ENCODE measurements around the gene FABP1.

The FABP1 gene

DNA sequence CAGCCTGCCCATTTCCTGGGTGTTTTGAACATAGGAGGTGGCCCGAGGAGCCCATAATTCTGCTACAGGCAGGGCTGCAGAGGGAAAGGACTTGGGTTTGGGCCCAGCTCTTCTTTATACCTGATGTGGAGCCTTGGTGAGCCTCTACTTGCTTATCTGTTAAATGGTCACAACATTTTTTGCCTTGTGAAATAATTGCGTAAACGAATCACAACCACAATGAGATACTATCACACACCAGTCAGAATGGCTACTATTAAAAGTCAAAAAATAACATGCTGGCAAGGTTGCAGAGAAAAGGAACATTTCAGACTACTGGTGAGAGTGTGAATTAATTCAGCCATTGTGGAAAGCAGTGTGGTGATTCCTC, 4.1 kb upstream of the FABP1 start:
- DNase-seq (ENCODE audit: low spot score) = no peak
- TF ChIP-seq, protein P1, sequence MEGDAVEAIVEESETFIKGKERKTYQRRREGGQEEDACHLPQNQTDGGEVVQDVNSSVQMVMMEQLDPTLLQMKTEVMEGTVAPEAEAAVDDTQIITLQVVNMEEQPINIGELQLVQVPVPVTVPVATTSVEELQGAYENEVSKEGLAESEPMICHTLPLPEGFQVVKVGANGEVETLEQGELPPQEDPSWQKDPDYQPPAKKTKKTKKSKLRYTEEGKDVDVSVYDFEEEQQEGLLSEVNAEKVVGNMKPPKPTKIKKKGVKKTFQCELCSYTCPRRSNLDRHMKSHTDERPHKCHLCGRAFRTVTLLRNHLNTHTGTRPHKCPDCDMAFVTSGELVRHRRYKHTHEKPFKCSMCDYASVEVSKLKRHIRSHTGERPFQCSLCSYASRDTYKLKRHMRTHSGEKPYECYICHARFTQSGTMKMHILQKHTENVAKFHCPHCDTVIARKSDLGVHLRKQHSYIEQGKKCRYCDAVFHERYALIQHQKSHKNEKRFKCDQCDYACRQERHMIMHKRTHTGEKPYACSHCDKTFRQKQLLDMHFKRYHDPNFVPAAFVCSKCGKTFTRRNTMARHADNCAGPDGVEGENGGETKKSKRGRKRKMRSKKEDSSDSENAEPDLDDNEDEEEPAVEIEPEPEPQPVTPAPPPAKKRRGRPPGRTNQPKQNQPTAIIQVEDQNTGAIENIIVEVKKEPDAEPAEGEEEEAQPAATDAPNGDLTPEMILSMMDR (conservative IDR thresholded peaks at IDR 0.05; ENCODE audit: low read depth) = no peak
- ChIA-PET CTCF (interaction anchor here (0.6 to 0.7 kb wide), 3 partner anchors 12 to 116 kb away, joined by 3 read pairs; partner anchors contain the start of gene RNU2-63P), POLR2A (ENCODE audit: low non-redundant PET) (no interaction called here)
- H3K27ac ChIP-seq = no peak overlapping the region

DNA sequence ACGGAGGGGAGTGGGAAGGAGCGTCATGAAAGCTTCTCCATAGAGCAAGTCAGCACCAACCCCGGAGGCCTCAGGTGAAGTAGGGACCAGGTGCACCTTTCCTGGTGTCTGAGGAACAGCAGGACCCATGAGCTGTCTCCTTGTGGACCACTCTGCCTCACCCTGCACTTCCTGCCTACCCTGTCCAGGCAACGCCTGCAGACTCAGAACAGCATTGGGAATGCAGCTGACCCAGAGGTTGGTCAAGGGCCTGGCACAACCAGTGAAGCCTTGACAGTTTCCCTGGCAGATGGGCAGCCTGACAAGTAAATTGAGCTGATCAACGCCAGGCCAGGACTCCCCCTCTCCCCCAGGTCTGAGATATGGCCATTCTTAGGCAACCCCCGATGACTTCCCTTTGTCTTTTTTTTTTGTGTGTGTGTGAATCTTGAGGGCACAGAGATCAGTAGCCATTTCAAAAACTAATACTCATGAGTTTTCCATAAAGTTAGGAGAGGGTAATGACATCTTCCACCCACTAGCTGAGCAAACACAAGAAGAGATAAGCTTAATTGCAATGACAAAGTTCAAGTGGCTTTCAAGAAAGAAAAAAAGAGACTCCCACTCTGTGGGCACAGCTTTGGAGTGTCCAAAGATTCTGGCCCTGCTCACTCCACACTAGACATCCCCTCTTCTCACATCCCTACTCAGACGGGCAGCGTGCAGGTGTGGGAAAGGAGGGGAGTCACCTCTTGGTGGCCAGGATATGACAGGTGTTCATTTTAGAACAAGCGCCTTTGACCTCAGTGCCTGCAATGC, 3.5 kb upstream of the FABP1 start:
- ChIA-PET CTCF (interaction anchor here (0.5 to 0.7 kb wide), 4 partner anchors 12 to 325 kb away, joined by 3 read pairs; partner anchors contain the start of gene RNU2-63P), POLR2A (ENCODE audit: low non-redundant PET) (no interaction called here)
- DNase-seq (ENCODE audit: low spot score) = no peak
- TF ChIP-seq, protein P1 (conservative IDR thresholded peaks at IDR 0.05; ENCODE audit: low read depth) = no peak
- no peak overlapping the region for H3K27ac ChIP-seq

DNA sequence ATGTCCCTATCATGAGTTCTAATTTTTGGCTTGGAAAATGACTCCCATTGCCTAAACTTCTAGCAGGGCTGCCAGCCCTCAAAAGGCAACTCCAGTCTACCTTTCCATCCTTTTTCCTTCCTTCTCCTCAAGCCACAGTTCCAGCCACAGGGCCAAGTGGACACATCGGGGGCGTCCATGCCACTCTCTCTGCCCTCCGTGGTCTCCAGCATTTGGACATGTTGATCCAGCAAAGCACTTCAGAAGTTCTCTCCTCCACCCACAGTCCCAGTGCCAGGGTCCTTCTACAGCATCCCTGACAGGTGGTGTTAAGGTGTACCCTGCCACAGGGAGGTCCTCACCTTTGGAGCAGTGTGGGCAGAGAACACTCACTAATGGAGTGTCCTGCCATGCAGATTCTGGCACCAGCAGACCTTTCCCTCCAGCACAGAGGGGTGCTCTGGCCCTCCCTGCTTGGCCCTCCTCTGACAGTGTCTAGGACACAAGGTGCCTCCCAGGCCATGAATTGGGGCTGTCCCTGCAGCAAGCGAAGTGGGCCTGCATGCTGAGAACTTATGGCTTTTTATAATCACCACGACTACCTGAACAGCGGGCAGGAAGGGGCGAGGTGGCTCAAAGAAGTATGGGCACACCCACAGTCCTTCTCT, 1.6 kb upstream of the FABP1 start:
- POLR2A ChIA-PET (ENCODE audit: low non-redundant PET) = no interaction called here
- CTCF ChIA-PET = no interaction called here

DNA sequence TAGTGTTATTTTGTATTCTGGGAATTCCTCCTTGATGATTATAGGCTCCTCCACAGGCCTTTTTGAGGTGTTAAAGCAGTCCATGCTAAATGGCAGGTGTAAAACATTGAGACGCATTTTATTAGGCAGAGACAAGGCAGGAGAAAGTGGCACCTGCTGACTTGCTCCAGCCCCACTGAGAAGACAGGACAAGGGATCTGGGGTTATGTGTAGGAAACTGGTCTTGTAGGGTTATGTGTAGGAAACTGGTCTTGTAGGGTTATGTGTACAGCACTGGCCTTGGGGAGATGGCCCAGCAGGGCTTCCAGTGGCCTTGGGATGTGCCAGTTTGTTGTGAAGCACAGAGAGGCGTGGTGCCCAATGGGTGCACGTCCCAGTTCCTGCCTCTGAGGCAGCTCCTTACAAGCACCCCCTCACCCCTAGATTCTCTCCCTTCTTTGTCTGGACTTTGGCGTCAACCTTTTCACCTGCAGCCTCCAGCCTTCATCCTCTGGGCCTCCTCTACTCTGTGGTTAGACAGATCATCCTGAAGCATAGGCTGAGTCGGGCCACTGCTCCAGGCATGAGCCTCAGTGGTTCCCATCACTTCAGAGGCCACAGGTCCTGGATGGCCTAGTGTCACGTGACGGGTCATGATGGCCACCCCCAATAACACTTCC, 921 bp upstream of the FABP1 start:
- TF ChIP-seq, protein P1 (conservative IDR thresholded peaks at IDR 0.05; ENCODE audit: low read depth) = no peak
- ChIA-PET POLR2A (ENCODE audit: low non-redundant PET) (no interaction called here), CTCF (no interaction called here)
- DNase-seq (ENCODE audit: low spot score) = no peak
- no peak overlapping the region for H3K27ac ChIP-seq

More for the DNA sequence above, 1.6 kb upstream of the FABP1 start:
- no peak overlapping the region for H3K27ac ChIP-seq
- TF ChIP-seq, protein P1 (conservative IDR thresholded peaks at IDR 0.05; ENCODE audit: low read depth) = no peak
- DNase-seq (ENCODE audit: low spot score) = no peak

DNA sequence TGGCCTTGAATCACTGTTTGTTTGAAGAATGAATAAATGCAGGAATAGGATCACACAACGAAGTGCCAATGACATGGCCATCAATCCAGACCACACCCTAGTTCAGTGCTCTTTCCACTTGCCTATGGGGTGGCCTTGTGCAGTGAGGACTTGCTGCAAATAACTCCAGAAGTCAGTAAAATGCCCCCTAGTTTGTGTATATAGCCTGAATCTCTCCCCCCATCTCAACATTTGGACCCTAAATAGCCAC, 299 bp downstream of the FABP1 start:
- DNase-seq (ENCODE audit: low spot score) = no peak
- CTCF ChIA-PET = no interaction called here
- POLR2A ChIA-PET (ENCODE audit: low non-redundant PET) = no interaction called here
- no peak overlapping the region for H3K27ac ChIP-seq
- TF ChIP-seq, protein P1 (conservative IDR thresholded peaks at IDR 0.05; ENCODE audit: low read depth) = no peak

DNA sequence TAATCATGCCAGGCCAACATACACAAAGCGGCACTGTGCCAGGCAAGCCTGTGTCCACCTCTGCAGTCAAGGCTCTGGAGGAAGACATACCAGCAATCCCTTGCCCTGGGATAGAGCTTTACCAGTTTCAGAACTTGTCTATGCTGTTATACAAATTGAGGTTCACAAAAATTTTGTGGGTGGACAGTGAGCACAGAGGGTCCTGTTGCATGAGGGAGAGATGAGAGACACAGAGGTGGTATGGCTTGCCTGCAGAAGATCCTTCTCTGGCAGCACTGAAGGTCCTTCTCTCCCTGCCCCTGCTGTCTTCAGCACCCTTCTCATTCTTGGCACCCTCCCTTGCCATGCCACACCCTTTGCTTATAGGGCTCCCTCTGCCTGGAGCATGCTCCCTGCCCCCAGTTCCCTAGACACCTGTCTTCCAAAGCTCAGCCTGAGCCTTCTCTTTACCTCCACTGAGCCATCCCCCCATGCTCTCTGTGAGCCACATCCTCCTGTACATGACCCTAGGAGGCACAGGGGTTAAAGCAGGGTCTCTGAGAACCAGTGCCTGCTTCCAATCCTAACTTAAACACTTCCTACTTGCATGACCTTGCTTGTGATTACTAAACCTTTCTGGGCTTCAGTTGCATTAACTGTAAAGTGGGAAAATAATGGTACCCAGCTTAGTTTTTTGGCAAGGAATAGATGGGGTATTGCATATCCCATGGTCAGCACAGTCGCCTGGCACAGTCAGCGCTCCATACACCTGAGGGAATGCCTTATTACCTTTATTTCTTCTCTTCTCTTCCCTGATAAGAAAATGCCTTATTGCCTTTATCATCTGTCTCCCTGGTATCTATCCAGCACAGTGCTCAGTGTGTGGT, 857 bp downstream of the FABP1 start:
- CTCF ChIA-PET = interaction anchor here (0.6 kb wide), 1 partner anchor 363 kb away, joined by 3 read pairs; no protein-coding TSS in a partner anchor
- DNase-seq (ENCODE audit: low spot score) = no peak
- TF ChIP-seq, protein P1 (conservative IDR thresholded peaks at IDR 0.05; ENCODE audit: low read depth) = no peak
- H3K27ac ChIP-seq = no peak overlapping the region
- POLR2A ChIA-PET (ENCODE audit: low non-redundant PET) = no interaction called here

All from RWPE1 (cell line).